ENCODE data around the gene PRR5L.
A peak's percentile ranks its signal among the peaks of the same experiment; 100 is the strongest.

Gene PRR5L

DNA sequence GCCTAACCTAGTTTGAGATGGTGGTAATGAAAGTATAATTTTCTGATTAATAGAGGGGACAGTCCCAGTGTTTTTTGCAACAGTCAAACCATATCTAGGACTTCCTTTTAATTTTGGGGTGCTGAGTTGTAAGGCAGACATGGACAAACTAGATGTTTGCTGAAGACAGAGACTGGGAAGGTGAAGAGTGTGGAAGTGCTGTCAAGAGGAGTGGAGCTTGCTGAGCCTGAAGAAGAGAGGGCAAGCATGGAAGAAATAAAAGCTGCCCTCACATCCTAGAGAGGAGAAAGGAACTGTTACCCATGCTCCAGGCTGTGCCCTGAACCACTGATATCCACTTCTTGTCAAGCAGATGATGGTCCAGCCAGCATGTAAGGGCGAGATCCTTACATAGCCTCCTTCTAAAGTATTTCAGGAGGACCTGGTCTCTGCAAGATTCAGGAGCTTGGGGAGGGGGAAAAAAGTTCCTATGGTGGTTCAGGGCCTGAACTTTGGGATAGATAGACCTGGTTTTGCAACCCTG lies 51.4 kb downstream of the PRR5L start:
- DNase-seq, result no peak
- no peak overlapping the region for H3K4me3 ChIP-seq (ENCODE audit: low read depth, low read length)
- no peaks in the 10 kb centered on the region for H3K9me3 ChIP-seq (ENCODE audit: severe bottlenecking)
- TF ChIP-seq, protein P1, sequence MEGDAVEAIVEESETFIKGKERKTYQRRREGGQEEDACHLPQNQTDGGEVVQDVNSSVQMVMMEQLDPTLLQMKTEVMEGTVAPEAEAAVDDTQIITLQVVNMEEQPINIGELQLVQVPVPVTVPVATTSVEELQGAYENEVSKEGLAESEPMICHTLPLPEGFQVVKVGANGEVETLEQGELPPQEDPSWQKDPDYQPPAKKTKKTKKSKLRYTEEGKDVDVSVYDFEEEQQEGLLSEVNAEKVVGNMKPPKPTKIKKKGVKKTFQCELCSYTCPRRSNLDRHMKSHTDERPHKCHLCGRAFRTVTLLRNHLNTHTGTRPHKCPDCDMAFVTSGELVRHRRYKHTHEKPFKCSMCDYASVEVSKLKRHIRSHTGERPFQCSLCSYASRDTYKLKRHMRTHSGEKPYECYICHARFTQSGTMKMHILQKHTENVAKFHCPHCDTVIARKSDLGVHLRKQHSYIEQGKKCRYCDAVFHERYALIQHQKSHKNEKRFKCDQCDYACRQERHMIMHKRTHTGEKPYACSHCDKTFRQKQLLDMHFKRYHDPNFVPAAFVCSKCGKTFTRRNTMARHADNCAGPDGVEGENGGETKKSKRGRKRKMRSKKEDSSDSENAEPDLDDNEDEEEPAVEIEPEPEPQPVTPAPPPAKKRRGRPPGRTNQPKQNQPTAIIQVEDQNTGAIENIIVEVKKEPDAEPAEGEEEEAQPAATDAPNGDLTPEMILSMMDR (IDR thresholded peaks at IDR 0.05; ENCODE audit: low read depth, low read length), result no peak
- no peaks in the 10 kb centered on the region for H3K27me3 ChIP-seq (ENCODE audit: insufficient read depth, low read depth, severe bottlenecking)
- no peaks in the 10 kb centered on the region for H3K36me3 ChIP-seq
- H3K27ac ChIP-seq, result no peak overlapping the region

DNA sequence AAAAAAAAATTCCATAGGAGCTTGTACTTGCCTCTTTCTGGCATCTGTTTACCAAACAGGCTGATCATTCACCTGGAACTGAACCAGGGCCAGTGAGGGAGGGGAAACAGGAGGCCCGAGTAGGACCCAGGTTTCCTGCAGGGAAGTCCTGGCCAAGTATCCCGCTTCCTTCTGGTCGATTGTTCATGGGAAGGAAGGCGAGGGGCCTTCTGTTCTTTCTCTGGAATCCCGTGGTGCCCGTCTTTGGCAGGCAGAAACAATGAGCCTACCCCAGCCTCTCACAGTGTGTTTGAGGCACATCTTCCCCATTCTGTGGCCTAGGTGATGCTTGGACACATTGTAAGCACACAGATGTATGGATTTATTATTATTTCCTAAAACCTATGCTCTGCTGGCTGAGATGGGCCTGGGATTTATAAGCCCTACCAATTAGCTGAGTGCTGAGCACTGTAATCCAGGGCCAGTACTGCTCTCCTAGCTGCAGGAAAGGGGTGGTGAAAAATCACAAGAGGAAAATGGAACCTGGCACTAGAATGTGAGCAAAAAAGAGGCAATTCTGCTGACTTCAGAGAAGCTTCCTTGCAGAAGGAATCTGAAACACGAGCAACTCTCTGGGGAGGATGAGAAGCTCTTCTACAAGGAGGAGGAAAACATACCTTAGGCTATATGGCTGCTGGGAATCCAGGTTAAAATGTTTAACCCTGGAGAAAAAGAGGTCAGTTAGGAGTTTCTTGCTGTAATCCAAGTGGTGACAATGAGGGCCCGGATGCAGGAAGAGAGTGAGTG lies 53.5 kb downstream of the PRR5L start:
- no peak overlapping the region for H3K4me3 ChIP-seq (ENCODE audit: low read depth, low read length)
- peak; percentile 42 for DNase-seq
- TF ChIP-seq, protein P1 (IDR thresholded peaks at IDR 0.05; ENCODE audit: low read depth, low read length), result no peak
- no peaks in the 10 kb centered on the region for H3K36me3 ChIP-seq
- peak overlapping the region; percentile 50 for H3K27ac ChIP-seq
- no peaks in the 10 kb centered on the region for H3K9me3 ChIP-seq (ENCODE audit: severe bottlenecking)
- H3K27me3 ChIP-seq (ENCODE audit: insufficient read depth, low read depth, severe bottlenecking), result no peaks in the 10 kb centered on the region

DNA sequence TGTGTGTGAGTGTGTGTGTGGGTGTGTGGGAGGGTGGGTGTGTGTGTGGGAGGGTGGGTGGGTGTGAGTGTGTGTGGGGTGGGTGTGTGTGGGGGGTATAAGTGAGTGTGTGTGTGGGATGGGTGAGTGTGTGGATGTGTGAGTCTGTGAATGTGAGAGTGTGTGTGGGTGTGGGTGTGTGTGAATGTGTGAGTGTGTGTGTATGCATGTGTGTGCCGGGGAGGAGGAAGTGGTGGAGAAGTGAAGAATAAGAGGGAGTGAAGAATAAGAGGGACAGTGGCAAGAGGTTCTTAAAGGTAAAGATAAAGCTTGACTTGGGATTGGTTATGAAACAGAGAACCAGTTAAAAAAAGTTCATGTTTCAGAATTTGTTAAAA lies 54.0 kb downstream of the PRR5L start:
- H3K36me3 ChIP-seq, result no peaks in the 10 kb centered on the region
- no peak for DNase-seq
- TF ChIP-seq, protein P1 (IDR thresholded peaks at IDR 0.05; ENCODE audit: low read depth, low read length), result no peak
- no peaks in the 10 kb centered on the region for H3K27me3 ChIP-seq (ENCODE audit: insufficient read depth, low read depth, severe bottlenecking)
- H3K4me3 ChIP-seq (ENCODE audit: low read depth, low read length), result no peak overlapping the region
- no peak overlapping the region for H3K27ac ChIP-seq
- no peaks in the 10 kb centered on the region for H3K9me3 ChIP-seq (ENCODE audit: severe bottlenecking)

DNA sequence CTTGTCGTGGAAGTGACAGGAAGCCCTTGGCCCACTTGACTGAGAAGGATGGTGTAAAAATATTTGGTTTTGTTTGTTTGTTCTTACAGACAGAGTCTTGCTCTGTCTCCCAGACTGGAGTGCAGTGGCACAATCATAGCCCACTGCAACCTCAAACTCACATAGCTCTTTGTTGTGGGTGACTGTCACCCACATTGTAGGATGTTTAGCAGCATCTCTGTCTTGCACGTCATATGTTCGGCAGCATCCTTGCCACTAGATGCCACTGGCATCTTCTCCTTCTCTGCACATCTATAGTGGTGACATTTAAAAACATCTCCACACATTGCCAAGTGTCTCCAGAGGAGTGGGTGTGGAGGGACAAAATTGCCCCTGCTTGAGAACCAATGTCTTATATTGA lies 56.8 kb downstream of the PRR5L start:
- Histone ChIP-seq H3K27ac (no peak overlapping the region), H3K9me3 (ENCODE audit: severe bottlenecking) (no peaks in the 10 kb centered on the region), H3K36me3 (no peaks in the 10 kb centered on the region), H3K27me3 (ENCODE audit: insufficient read depth, low read depth, severe bottlenecking) (no peaks in the 10 kb centered on the region), H3K4me3 (ENCODE audit: low read depth, low read length) (no peak overlapping the region)
- DNase-seq, result no peak
- TF ChIP-seq, protein P1 (IDR thresholded peaks at IDR 0.05; ENCODE audit: low read depth, low read length), result 0 out of 2 replicates have a peak, but pooled peaks have one; percentile 11

DNA sequence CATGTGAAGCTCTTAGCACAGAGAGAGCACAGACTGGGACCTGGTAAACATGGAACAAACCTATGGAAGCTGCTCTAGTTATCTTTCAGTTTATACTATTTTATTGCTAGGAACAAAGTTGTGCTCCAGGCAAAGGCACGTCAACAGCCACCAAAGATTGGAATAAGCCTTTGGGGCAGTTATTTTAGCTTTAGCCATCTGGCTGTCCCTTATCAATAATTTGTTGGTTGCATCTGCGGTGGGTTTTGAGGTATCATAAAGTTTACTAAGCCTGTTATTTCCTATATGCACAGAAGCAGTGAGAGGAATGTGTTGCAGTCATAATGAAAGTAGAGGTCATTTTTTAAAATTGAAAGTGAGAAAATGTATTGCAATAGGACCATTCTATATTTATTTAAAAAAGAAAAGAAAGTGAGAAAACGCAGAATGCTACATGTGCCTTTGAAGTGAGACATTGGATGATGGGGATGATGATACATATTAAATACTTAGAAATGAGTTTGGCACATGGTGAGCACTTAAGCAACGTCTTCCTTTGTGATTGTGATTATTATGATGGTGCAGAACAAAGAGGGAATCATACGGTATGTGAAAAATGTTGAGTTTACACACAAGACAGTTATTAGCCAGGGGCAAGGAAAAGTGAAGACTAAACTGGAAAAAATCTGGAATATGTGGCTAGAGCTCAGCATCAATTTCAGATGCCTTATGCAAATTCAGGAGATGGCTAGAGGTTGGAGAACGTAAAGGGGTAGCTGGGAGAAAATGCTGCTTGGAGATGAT lies 58.3 kb downstream of the PRR5L start:
- TF ChIP-seq, protein P1 (IDR thresholded peaks at IDR 0.05; ENCODE audit: low read depth, low read length), result no peak
- Histone ChIP-seq H3K27me3 (ENCODE audit: insufficient read depth, low read depth, severe bottlenecking) (no peaks in the 10 kb centered on the region), H3K36me3 (no peaks in the 10 kb centered on the region), H3K4me3 (ENCODE audit: low read depth, low read length) (no peak overlapping the region), H3K9me3 (ENCODE audit: severe bottlenecking) (no peaks in the 10 kb centered on the region), H3K27ac (no peak overlapping the region)
- DNase-seq, result no peak

Measured in WERI-Rb-1 (cell line).